Measurements from ENCODE around the gene P2RX6. TPM values are rescaled to one million over a fixed set of nuclear protein-coding genes. Genes with fewer than 3 reads are reported as not detected.

The P2RX6 gene
- total RNA-seq, 2 experiments from 2014 or later: 0.14 to 0.69 TPM

DNA sequence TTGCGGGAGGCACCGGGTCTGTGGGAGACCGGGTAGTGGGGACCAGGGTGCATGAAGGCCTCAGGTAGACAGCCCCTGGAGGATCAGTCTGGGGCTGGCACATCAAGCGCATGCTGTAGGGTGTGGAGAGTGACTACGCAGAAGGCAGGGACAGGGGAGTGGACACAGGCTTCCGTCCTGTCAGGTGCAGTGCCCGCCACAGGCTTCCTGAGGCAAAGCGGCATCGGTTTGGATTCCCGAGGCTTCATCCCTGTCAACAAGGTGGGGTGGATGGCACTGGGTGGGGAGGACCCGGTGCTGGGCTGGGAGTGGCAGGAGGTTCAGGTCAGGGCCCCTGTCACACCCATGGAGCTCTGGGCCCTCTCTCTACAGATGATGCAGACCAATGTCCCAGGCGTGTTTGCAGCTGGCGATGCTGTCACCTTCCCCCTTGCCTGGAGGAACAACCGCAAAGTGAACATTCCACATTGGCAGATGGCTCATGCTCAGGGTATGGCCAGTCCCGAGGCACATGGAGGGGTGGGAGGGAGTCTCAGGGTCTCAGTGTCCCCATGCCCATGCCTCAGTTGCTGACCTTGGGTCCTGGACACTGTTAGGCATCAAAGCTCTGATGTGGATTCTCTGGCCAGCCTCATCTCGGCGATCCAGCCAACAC lies 37.3 kb upstream of the P2RX6 start:
- intact Hi-C loops (cut with DNase I, micrococcal nuclease): loop anchor here in 1 of 2 experiments (10.0 kb wide), 1 partner anchor 127 kb away; no protein-coding TSS in a partner anchor
- Mint-ChIP-seq H3K4me1 (ENCODE audit: low read depth) (peaks cover 32% of the 10 kb centered on the region), H3K36me3 (ENCODE audit: low read depth) (peaks cover 3% of the 10 kb centered on the region), H3K27ac (no peak overlapping the region), H3K9me3 (no peaks in the 10 kb centered on the region), H3K27me3 (no peaks in the 10 kb centered on the region), H3K4me3 (no peak overlapping the region)
- ATAC-seq (ENCODE audit: poor library complexity): no peak
- TF ChIP-seq, protein P1, sequence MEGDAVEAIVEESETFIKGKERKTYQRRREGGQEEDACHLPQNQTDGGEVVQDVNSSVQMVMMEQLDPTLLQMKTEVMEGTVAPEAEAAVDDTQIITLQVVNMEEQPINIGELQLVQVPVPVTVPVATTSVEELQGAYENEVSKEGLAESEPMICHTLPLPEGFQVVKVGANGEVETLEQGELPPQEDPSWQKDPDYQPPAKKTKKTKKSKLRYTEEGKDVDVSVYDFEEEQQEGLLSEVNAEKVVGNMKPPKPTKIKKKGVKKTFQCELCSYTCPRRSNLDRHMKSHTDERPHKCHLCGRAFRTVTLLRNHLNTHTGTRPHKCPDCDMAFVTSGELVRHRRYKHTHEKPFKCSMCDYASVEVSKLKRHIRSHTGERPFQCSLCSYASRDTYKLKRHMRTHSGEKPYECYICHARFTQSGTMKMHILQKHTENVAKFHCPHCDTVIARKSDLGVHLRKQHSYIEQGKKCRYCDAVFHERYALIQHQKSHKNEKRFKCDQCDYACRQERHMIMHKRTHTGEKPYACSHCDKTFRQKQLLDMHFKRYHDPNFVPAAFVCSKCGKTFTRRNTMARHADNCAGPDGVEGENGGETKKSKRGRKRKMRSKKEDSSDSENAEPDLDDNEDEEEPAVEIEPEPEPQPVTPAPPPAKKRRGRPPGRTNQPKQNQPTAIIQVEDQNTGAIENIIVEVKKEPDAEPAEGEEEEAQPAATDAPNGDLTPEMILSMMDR (IDR thresholded peaks at IDR 0.05): no peak
- H3K9me3 ChIP-seq (ENCODE audit: control insufficient read depth in 1 of 2, insufficient read depth in 1 of 2, low read length in 2 of 2): peaks cover 6 to 18% of the 10 kb centered on the region in 2 experiments
- no peak overlapping the region for H3K4me3 ChIP-seq (ENCODE audit: low read length)
- no peak for DNase-seq
- ChIA-PET CTCF (no interaction called here), POLR2A (no interaction called here)
- H3K36me3 ChIP-seq (ENCODE audit: insufficient read depth, low read length): no peaks in the 10 kb centered on the region
- peaks cover 36% of the 10 kb centered on the region for H3K4me1 ChIP-seq (ENCODE audit: insufficient read depth, low read length)
- no peak overlapping the region for H3K27ac ChIP-seq (ENCODE audit: low read depth in 1 of 2, low read length in 2 of 2)
- H3K27me3 ChIP-seq (ENCODE audit: control insufficient read depth in 1 of 2, insufficient read depth in 2 of 2, low read length in 2 of 2): no peaks in the 10 kb centered on the region

DNA sequence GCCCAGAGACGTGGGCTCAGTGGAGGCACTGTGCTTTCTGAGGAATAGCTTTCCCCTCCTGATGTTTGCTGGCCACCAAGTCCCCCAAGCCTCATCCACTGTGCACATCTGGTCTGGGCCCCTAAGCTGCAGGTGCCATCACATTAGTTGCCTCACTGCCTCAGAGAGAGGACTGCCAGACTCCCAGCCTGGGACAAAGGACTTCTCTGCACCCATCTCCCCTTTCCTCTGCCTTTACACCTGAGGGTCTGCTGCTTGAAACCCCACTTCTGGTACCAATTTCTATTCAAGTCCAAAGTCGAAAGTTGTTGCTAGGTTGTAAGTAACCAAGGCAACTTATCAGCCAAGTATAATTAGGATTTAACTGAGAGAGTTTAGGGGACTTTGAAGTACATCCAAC lies 36.5 kb upstream of the P2RX6 start:
- CTCF ChIA-PET: no interaction called here
- POLR2A ChIA-PET: no interaction called here

DNA sequence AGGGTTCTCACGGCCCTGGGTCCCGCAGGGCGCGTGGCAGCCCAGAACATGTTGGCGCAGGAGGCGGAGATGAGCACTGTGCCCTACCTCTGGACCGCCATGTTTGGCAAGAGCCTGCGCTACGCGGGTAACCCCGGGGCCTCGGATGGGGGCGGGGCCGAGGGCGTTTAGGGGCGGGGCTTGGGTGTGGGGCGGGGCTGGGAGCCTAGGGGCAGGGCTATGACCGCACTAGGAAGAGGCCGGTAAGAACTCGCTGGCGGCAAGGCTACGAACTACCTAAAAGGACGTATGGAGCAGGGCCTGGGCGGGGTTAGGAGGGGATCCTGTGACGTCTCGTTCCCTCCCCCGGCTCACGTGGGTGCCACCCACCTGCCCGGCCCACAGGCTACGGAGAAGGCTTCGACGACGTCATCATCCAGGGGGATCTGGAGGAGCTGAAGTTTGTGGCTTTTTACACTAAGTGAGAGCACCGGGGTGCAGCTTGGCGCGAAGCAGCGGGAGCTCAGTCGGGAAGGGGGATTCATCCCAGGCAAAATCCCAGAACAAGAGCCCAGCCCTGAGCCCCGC lies 35.6 kb upstream of the P2RX6 start:
- CTCF ChIA-PET: no interaction called here
- DNase-seq (peak in 12 of 14 experiments; percentile 33 to 88 (median 60)), ATAC-seq (ENCODE audit: poor library complexity) (peak; percentile 90)
- H3K4me3 Mint-ChIP-seq: peak overlapping the region; percentile 97
- peaks cover 6% of the 10 kb centered on the region for H3K36me3 ChIP-seq (ENCODE audit: insufficient read depth, low read length)
- peaks cover 6 to 18% of the 10 kb centered on the region in 2 experiments for H3K9me3 ChIP-seq (ENCODE audit: control insufficient read depth in 1 of 2, insufficient read depth in 1 of 2, low read length in 2 of 2)
- no peak overlapping the region for H3K4me3 ChIP-seq (ENCODE audit: low read length)
- peaks cover 46% of the 10 kb centered on the region for H3K4me1 ChIP-seq (ENCODE audit: insufficient read depth, low read length)
- POLR2A ChIA-PET: interaction anchor here (4.6 kb wide), 1 partner anchor 20 kb away, joined by 25 read pairs; no protein-coding TSS in a partner anchor
- intact Hi-C loops (cut with DNase I, micrococcal nuclease): loop anchor here in 1 of 2 experiments (10.0 kb wide), 1 partner anchor 125 kb away; no protein-coding TSS in a partner anchor
- H3K9me3 Mint-ChIP-seq: no peaks in the 10 kb centered on the region
- H3K27me3 ChIP-seq (ENCODE audit: control insufficient read depth in 1 of 2, insufficient read depth in 2 of 2, low read length in 2 of 2): no peaks in the 10 kb centered on the region
- TF ChIP-seq, protein P1 (IDR thresholded peaks at IDR 0.05): no peak
- no peak overlapping the region for H3K27ac ChIP-seq (ENCODE audit: low read depth in 1 of 2, low read length in 2 of 2)
- peaks cover 10% of the 10 kb centered on the region for H3K36me3 Mint-ChIP-seq (ENCODE audit: low read depth)
- peaks cover 48% of the 10 kb centered on the region for H3K4me1 Mint-ChIP-seq (ENCODE audit: low read depth)
- no peaks in the 10 kb centered on the region for H3K27me3 Mint-ChIP-seq
- peak overlapping the region; percentile 87 for H3K27ac Mint-ChIP-seq

More for the DNA sequence above, 36.5 kb upstream of the P2RX6 start:
- Histone ChIP-seq H3K27me3 (ENCODE audit: control insufficient read depth in 1 of 2, insufficient read depth in 2 of 2, low read length in 2 of 2) (no peaks in the 10 kb centered on the region), H3K27ac (ENCODE audit: low read depth in 1 of 2, low read length in 2 of 2) (no peak overlapping the region), H3K4me1 (ENCODE audit: insufficient read depth, low read length) (peaks cover 44% of the 10 kb centered on the region), H3K4me3 (ENCODE audit: low read length) (no peak overlapping the region), H3K9me3 (ENCODE audit: control insufficient read depth in 1 of 2, insufficient read depth in 1 of 2, low read length in 2 of 2) (peaks cover 6 to 18% of the 10 kb centered on the region in 2 experiments), H3K36me3 (ENCODE audit: insufficient read depth, low read length) (no peaks in the 10 kb centered on the region)
- Mint-ChIP-seq H3K36me3 (ENCODE audit: low read depth) (peaks cover 6% of the 10 kb centered on the region), H3K4me1 (ENCODE audit: low read depth) (peaks cover 39% of the 10 kb centered on the region), H3K9me3 (no peaks in the 10 kb centered on the region), H3K27me3 (no peaks in the 10 kb centered on the region), H3K27ac (no peak overlapping the region), H3K4me3 (no peak overlapping the region)
- DNase-seq (no peak), ATAC-seq (ENCODE audit: poor library complexity) (no peak)
- intact Hi-C loops (cut with DNase I, micrococcal nuclease): loop anchor here in 1 of 2 experiments (10.0 kb wide), 1 partner anchor 126 kb away; no protein-coding TSS in a partner anchor
- TF ChIP-seq, protein P1 (IDR thresholded peaks at IDR 0.05): no peak
